HCT116 (cell line): ENCODE measurements around the gene CORO2B. TPM values are rescaled to one million over a fixed set of nuclear protein-coding genes. Genes with fewer than 3 reads are reported as not detected.

Source experiments
- ATAC-seq: fragments of 200-7000 bp; cut with Tn5 transposase; 2 replicates; pipeline ENCODE4 v1.9.1; 2020; ENCODE audit warnings: mild to moderate bottlenecking, moderate library complexity
- BruUV-seq: library from RNA; stranded (reverse); fragments of 400-500 nt; replicated peaks from 2 replicates; lab custom pipeline; 2021; lab: Mats Ljungman, UMichigan
- CTCF ChIA-PET: fragments of 300-600 bp; sonication (Branson Sonifier 250); formaldehyde crosslinking; loops from one replicate; lab custom pipeline; 2021; ENCODE audit warnings: antibody characterized with exemption; lab: Charles Lee
- POLR2A ChIA-PET: fragments of 300-600, 350-600 bp; sonication (Branson Sonifier 250); formaldehyde crosslinking; loops from one replicate; lab custom pipeline; 2021; ENCODE audit warnings: antibody characterized with exemption; lab: Charles Lee
- RAD21 ChIA-PET, 2 experiments: fragments of 300-600 bp; sonication (Branson Sonifier 250); formaldehyde crosslinking; loops; one replicate each; lab custom pipeline; 2023; ENCODE audit warnings: low total read pairs in 2 of 2; ENCODE audit not compliant: uncharacterized antibody in 2 of 2, unreplicated experiment in 2 of 2, low non-redundant PET in 1 of 2; lab: Charles Lee
- DNase-seq: peaks from one replicate; pipeline ENCODE4 v3.0.0-alpha.2; 2010; ENCODE audit warnings: low read depth, low spot score
- H2AFZ ChIP-seq: fragments of 200-600 bp; shearing (Covaris generic), sonication (generic); 2 replicates; pipeline ENCODE4 v1.6.1; 2017; ENCODE audit warnings: low read depth, mixed run types, mixed read lengths, antibody characterized with exemption, low read length; ENCODE audit not compliant: poor library complexity, severe bottlenecking
- H3K27ac ChIP-seq: 2 replicates; pipeline ENCODE4 v1.5.1; 2012; ENCODE audit warnings: low read depth, low read length
- H3K27me3 ChIP-seq: fragments of 200-600 bp; sonication (generic); 2 replicates; pipeline ENCODE4 v1.6.1; 2016; ENCODE audit warnings: mixed run types, low read length, mixed read lengths; ENCODE audit not compliant: insufficient read depth
- H3K36me3 ChIP-seq, 2 experiments: fragments of 200-500 bp in 1 of 2; fragments of 200-600 bp in 1 of 2; sonication (Bioruptor generic) in 1 of 2; sonication (generic) in 1 of 2; 2 replicates each; pipeline versions ENCODE4 v1.5.1 to v1.6.1; 2014 to 2016; ENCODE audit warnings: low read length in 2 of 2, inconsistent platforms in 1 of 2, mixed read lengths in 1 of 2, mixed run types in 1 of 2; ENCODE audit not compliant: insufficient read depth in 2 of 2, control insufficient read depth in 1 of 2
- H3K4me1 ChIP-seq, 2 experiments: fragments of 200-600 bp in 1 of 2; sonication (generic) in 1 of 2; 2 replicates each; pipeline versions ENCODE4 v1.5.1 to v1.6.1; 2012 to 2017; ENCODE audit warnings: low read length in 2 of 2, inconsistent platforms in 1 of 2, mild to moderate bottlenecking in 1 of 2, mixed read lengths in 1 of 2, mixed run types in 1 of 2, moderate library complexity in 1 of 2; ENCODE audit not compliant: insufficient read depth in 2 of 2, control insufficient read depth in 1 of 2
- H3K4me2 ChIP-seq: fragments of 200-600 bp; sonication (generic); 2 replicates; pipeline ENCODE4 v1.6.1; 2017; ENCODE audit warnings: mixed run types, low read length, mixed read lengths
- H3K4me3 ChIP-seq, 2 experiments: fragments of 200-600 bp in 1 of 2; sonication (generic) in 1 of 2; replicated peaks in 1 of 2; 2 replicates each; pipeline ENCODE4 v1.5.1; 2011 to 2016; ENCODE audit warnings: low read length in 2 of 2, control low read depth in 1 of 2, low read depth in 1 of 2, mild to moderate bottlenecking in 1 of 2, mixed read lengths in 1 of 2, mixed run types in 1 of 2
- H3K79me2 ChIP-seq: fragments of 200-600 bp; sonication (generic); 2 replicates; pipeline ENCODE4 v1.6.1; 2017; ENCODE audit warnings: mild to moderate bottlenecking, mixed run types, low read length, moderate library complexity, mixed read lengths; ENCODE audit not compliant: insufficient read depth
- H3K9ac ChIP-seq: fragments of 200-600 bp; sonication (generic); 2 replicates; pipeline ENCODE4 v1.6.1; 2016; ENCODE audit warnings: low read length, mixed read lengths
- H3K9me2 ChIP-seq: fragments of 200-600 bp; sonication (generic), shearing (Covaris generic); 2 replicates; pipeline ENCODE4 v1.6.1; 2017; ENCODE audit warnings: mixed run types, mild to moderate bottlenecking, moderate library complexity; ENCODE audit not compliant: insufficient read depth
- H3K9me3 ChIP-seq, 2 experiments: fragments of 200-500 bp in 1 of 2; fragments of 200-600 bp in 1 of 2; sonication (Bioruptor generic) in 1 of 2; sonication (generic) in 1 of 2; 2 replicates each; pipeline ENCODE4 v1.6.1; 2014 to 2017; ENCODE audit warnings: low read length in 2 of 2, mixed read lengths in 2 of 2, inconsistent platforms in 1 of 2, low read depth in 1 of 2, mild to moderate bottlenecking in 1 of 2, mixed run types in 1 of 2, moderate library complexity in 1 of 2; ENCODE audit not compliant: control insufficient read depth in 1 of 2, insufficient read depth in 1 of 2
- H4K20me1 ChIP-seq: fragments of 200-600 bp; sonication (generic), shearing (Covaris generic); 2 replicates; pipeline ENCODE4 v1.6.1; 2017; ENCODE audit warnings: mixed run types, mild to moderate bottlenecking, moderate library complexity; ENCODE audit not compliant: insufficient read depth
- CBX3 ChIP-seq: IDR thresholded peaks from 2 replicates; pipeline ENCODE4 v1.6.1; 2012; ENCODE audit warnings: low read depth
- CEBPB ChIP-seq: IDR thresholded peaks from 2 replicates; pipeline ENCODE4 v1.6.1; 2012; ENCODE audit warnings: low read depth
- EGR1 ChIP-seq: IDR thresholded peaks from 2 replicates; pipeline ENCODE4 v1.6.1; 2012; ENCODE audit warnings: low read depth
- ELF1 ChIP-seq: IDR thresholded peaks from 2 replicates; pipeline ENCODE4 v1.6.1; 2012; ENCODE audit warnings: low read depth, borderline replicate concordance
- EZH2 ChIP-seq: fragments of 200-600 bp; sonication (generic); IDR thresholded peaks from 2 replicates; pipeline ENCODE4 v1.6.1; 2017; ENCODE audit warnings: antibody characterized with exemption, mixed run types
- EZH2phosphoT487 ChIP-seq: fragments of 200-600 bp; IDR thresholded peaks from 2 replicates; pipeline ENCODE4 v1.6.1; 2018; ENCODE audit warnings: antibody characterized with exemption, borderline replicate concordance
- JUND ChIP-seq: IDR thresholded peaks from 2 replicates; pipeline ENCODE4 v1.6.1; 2012
- POLR2A ChIP-seq: IDR thresholded peaks from 2 replicates; pipeline ENCODE4 v1.7.0; 2011; ENCODE audit warnings: borderline replicate concordance; ENCODE audit not compliant: insufficient read depth, insufficient read length; ENCODE audit errors: extremely low read depth
- POLR2AphosphoS5 ChIP-seq: IDR thresholded peaks from 2 replicates; pipeline ENCODE4 v1.6.1; 2011; ENCODE audit warnings: mild to moderate bottlenecking, low read depth, low read length, moderate library complexity
- SIN3A ChIP-seq: IDR thresholded peaks from 2 replicates; pipeline ENCODE4 v1.6.1; 2012; ENCODE audit warnings: low read depth
- SP1 ChIP-seq: IDR thresholded peaks from 2 replicates; pipeline ENCODE4 v1.6.1; 2012; ENCODE audit warnings: low read depth
- SRF ChIP-seq: IDR thresholded peaks from 2 replicates; pipeline ENCODE4 v1.6.1; 2012; ENCODE audit warnings: low read depth
- TCF7L2 ChIP-seq: IDR thresholded peaks from 2 replicates; pipeline ENCODE4 v1.7.0; 2011; ENCODE audit warnings: borderline replicate concordance, inconsistent platforms; ENCODE audit not compliant: insufficient read depth, insufficient read length; ENCODE audit errors: extremely low read depth
- YY1 ChIP-seq: IDR thresholded peaks from 2 replicates; pipeline ENCODE4 v1.6.1; 2011; ENCODE audit warnings: low read length, low read depth, moderate library complexity, mild to moderate bottlenecking; ENCODE audit not compliant: insufficient replicate concordance; ENCODE audit errors: extremely low read depth
- ZFX ChIP-seq: fragments of 450-650 bp; IDR thresholded peaks from 2 replicates; pipeline ENCODE4 v1.6.1; 2017
- ZNF274 ChIP-seq: fragments of 200-500 bp; sonication (Bioruptor generic); IDR thresholded peaks from 2 replicates; pipeline ENCODE4 v1.6.1; 2014; ENCODE audit warnings: mild to moderate bottlenecking, low read depth, low read length, inconsistent platforms
- intact Hi-C: fragments of 100-400 bp; cut with micrococcal nuclease; formaldehyde crosslinking; loops from 2 replicates; pipeline ENCODE4 v1.10.0; 2022
- total RNA-seq: library from RNA; stranded (reverse); gene quantifications from one replicate; pipeline ENCODE4 v1.2.1, GENCODE V29; 2021; ENCODE audit not compliant: unreplicated experiment
- TF ChIP-seq, protein P1 (sequence below): IDR thresholded peaks from 2 replicates; pipeline ENCODE4 v1.6.1; 2011; ENCODE audit warnings: mild to moderate bottlenecking, low read length, moderate library complexity; ENCODE audit not compliant: insufficient replicate concordance; ENCODE audit errors: extremely low read depth
- TF ChIP-seq, protein P2 (sequence below), 3 experiments: fragments of 200-600 bp in 1 of 3; sonication (generic) in 1 of 3; IDR thresholded peaks in 2 of 3; conservative IDR thresholded peaks in 1 of 3; 2 replicates each; pipeline ENCODE4 v1.5.1; 2012 to 2017; ENCODE audit warnings: low read depth in 2 of 3, low read length in 2 of 3, antibody characterized with exemption in 1 of 3, borderline replicate concordance in 1 of 3, control low read depth in 1 of 3, mild to moderate bottlenecking in 1 of 3, mixed read lengths in 1 of 3, mixed run types in 1 of 3, moderate library complexity in 1 of 3; ENCODE audit not compliant: insufficient read depth in 1 of 3
- TF ChIP-seq, protein P3 (sequence below): IDR thresholded peaks from 2 replicates; pipeline ENCODE4 v1.6.1; 2012
- TF ChIP-seq, protein P4 (sequence below): IDR thresholded peaks from 2 replicates; pipeline ENCODE4 v1.6.1; 2012; ENCODE audit warnings: low read depth

The CORO2B gene
- total RNA-seq, 1 experiment from 2014 or later: 2.8 TPM

DNA sequence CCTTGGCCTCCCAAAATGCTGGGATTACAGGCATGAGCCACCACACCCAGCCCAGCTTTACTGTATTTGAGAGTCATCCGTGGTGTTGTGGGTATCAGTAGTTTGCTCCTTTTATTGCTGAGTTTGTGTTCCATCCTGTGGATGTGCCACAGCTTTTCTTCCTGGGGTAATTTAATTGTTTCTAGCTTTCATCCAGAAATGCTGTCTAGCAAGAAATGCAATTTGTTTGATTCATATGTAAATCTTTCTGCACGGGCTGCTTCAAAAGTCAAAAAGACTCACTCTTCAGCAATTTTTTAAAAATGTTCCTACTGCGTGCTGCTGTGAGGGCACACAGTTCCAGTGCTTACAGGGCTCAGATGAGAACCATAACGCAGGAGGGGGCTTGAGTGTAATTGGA, 47.1 kb downstream of the CORO2B start:
- POLR2A ChIA-PET: no interaction called here
- no peak for TF ChIP-seq JUND
- no peak for TF ChIP-seq EZH2phosphoT487
- TF ChIP-seq ZFX: no peak
- no peak for TF ChIP-seq SIN3A
- TF ChIP-seq, protein P1, sequence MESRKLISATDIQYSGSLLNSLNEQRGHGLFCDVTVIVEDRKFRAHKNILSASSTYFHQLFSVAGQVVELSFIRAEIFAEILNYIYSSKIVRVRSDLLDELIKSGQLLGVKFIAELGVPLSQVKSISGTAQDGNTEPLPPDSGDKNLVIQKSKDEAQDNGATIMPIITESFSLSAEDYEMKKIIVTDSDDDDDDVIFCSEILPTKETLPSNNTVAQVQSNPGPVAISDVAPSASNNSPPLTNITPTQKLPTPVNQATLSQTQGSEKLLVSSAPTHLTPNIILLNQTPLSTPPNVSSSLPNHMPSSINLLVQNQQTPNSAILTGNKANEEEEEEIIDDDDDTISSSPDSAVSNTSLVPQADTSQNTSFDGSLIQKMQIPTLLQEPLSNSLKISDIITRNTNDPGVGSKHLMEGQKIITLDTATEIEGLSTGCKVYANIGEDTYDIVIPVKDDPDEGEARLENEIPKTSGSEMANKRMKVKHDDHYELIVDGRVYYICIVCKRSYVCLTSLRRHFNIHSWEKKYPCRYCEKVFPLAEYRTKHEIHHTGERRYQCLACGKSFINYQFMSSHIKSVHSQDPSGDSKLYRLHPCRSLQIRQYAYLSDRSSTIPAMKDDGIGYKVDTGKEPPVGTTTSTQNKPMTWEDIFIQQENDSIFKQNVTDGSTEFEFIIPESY: no peak
- no peak for TF ChIP-seq SRF
- no peak for TF ChIP-seq POLR2A
- TF ChIP-seq CBX3: no peak
- no peak for TF ChIP-seq EZH2
- no peak for TF ChIP-seq ELF1
- TF ChIP-seq, protein P2, sequence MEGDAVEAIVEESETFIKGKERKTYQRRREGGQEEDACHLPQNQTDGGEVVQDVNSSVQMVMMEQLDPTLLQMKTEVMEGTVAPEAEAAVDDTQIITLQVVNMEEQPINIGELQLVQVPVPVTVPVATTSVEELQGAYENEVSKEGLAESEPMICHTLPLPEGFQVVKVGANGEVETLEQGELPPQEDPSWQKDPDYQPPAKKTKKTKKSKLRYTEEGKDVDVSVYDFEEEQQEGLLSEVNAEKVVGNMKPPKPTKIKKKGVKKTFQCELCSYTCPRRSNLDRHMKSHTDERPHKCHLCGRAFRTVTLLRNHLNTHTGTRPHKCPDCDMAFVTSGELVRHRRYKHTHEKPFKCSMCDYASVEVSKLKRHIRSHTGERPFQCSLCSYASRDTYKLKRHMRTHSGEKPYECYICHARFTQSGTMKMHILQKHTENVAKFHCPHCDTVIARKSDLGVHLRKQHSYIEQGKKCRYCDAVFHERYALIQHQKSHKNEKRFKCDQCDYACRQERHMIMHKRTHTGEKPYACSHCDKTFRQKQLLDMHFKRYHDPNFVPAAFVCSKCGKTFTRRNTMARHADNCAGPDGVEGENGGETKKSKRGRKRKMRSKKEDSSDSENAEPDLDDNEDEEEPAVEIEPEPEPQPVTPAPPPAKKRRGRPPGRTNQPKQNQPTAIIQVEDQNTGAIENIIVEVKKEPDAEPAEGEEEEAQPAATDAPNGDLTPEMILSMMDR (IDR thresholded peaks at IDR 0.05 in 2 of 3, conservative IDR thresholded peaks at IDR 0.05 in 1 of 3; ENCODE audit: borderline replicate concordance in 1 of 3, insufficient read depth in 1 of 3, low read depth in 2 of 3, low read length in 2 of 3): no peak
- TF ChIP-seq ZNF274: no peak
- no peak for TF ChIP-seq TCF7L2
- no peak for TF ChIP-seq SP1
- no peak for TF ChIP-seq YY1
- TF ChIP-seq POLR2AphosphoS5: no peak
- TF ChIP-seq CEBPB: no peak
- TF ChIP-seq, protein P3, sequence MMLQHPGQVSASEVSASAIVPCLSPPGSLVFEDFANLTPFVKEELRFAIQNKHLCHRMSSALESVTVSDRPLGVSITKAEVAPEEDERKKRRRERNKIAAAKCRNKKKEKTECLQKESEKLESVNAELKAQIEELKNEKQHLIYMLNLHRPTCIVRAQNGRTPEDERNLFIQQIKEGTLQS: no peak
- no peak for TF ChIP-seq EGR1
- TF ChIP-seq, protein P4, sequence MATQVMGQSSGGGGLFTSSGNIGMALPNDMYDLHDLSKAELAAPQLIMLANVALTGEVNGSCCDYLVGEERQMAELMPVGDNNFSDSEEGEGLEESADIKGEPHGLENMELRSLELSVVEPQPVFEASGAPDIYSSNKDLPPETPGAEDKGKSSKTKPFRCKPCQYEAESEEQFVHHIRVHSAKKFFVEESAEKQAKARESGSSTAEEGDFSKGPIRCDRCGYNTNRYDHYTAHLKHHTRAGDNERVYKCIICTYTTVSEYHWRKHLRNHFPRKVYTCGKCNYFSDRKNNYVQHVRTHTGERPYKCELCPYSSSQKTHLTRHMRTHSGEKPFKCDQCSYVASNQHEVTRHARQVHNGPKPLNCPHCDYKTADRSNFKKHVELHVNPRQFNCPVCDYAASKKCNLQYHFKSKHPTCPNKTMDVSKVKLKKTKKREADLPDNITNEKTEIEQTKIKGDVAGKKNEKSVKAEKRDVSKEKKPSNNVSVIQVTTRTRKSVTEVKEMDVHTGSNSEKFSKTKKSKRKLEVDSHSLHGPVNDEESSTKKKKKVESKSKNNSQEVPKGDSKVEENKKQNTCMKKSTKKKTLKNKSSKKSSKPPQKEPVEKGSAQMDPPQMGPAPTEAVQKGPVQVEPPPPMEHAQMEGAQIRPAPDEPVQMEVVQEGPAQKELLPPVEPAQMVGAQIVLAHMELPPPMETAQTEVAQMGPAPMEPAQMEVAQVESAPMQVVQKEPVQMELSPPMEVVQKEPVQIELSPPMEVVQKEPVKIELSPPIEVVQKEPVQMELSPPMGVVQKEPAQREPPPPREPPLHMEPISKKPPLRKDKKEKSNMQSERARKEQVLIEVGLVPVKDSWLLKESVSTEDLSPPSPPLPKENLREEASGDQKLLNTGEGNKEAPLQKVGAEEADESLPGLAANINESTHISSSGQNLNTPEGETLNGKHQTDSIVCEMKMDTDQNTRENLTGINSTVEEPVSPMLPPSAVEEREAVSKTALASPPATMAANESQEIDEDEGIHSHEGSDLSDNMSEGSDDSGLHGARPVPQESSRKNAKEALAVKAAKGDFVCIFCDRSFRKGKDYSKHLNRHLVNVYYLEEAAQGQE: no peak
- TF ChIP-seq, all 23 proteins: peak for 0
- Histone ChIP-seq H3K9ac (no peak overlapping the region), H3K27me3 (no peaks in the 10 kb centered on the region), H3K36me3 (no peaks in the 10 kb centered on the region), H3K27ac (no peak overlapping the region), H3K9me2 (no peaks in the 10 kb centered on the region), H3K79me2 (no peaks in the 10 kb centered on the region), H3K9me3 (no peaks in the 10 kb centered on the region), H2AFZ (no peak overlapping the region), H3K4me1 (peaks cover 0 to 13% of the 10 kb centered on the region in 2 experiments; a peak in 2 of 4 replicates), H4K20me1 (no peaks in the 10 kb centered on the region), H3K4me2 (no peak overlapping the region), H3K4me3 (no peak overlapping the region)
- intact Hi-C loops: no loop called here
- no peak for ATAC-seq
- no TSS peak for BruUV-seq
- CTCF ChIA-PET: interaction anchor here (1.5 kb wide), 1 partner anchor 48 kb away, joined by 4 read pairs; no protein-coding TSS in a partner anchor
- RAD21 ChIA-PET: no interaction called here
- DNase-seq: no peak
